ENCODE data around the gene RALGPS1. TPM values are rescaled to one million over a fixed set of nuclear protein-coding genes. Genes with fewer than 3 reads are reported as not detected.

Gene RALGPS1
- total and polyA plus RNA-seq, 7 donors: 6.6 to 18.6 (median 11.4) TPM

DNA sequence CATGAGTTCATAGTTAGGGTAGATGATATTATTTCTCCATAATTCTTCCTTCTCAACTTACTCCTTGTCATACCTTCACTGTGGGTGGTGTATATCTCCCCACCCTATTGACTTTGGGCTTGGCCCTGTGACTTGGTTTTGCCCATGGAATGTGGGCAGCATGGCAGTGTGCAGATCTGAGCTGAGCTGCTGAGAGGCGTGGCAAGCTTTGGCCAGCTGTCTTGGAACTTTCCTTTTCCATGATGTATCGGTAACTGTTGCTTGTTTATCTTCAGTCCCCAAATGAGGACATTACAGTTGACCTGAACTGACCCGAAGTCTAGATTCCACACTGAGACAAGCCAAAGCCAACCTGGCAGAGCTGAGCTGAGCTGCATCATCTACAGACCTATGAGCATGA is 70.4 kb downstream of the RALGPS1 start:
- TF ChIP-seq, protein P1, sequence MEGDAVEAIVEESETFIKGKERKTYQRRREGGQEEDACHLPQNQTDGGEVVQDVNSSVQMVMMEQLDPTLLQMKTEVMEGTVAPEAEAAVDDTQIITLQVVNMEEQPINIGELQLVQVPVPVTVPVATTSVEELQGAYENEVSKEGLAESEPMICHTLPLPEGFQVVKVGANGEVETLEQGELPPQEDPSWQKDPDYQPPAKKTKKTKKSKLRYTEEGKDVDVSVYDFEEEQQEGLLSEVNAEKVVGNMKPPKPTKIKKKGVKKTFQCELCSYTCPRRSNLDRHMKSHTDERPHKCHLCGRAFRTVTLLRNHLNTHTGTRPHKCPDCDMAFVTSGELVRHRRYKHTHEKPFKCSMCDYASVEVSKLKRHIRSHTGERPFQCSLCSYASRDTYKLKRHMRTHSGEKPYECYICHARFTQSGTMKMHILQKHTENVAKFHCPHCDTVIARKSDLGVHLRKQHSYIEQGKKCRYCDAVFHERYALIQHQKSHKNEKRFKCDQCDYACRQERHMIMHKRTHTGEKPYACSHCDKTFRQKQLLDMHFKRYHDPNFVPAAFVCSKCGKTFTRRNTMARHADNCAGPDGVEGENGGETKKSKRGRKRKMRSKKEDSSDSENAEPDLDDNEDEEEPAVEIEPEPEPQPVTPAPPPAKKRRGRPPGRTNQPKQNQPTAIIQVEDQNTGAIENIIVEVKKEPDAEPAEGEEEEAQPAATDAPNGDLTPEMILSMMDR (IDR thresholded peaks at IDR 0.05): no peak
- TF ChIP-seq EP300 (IDR thresholded peaks at IDR 0.05): no peak
- TF ChIP-seq POLR2AphosphoS5 (IDR thresholded peaks at IDR 0.05): peak in 3 of 4 donors; percentile 33 to 47 (median 39)
- no peak for TF ChIP-seq POLR2A (IDR thresholded peaks at IDR 0.05)
- intact Hi-C loops (cut with DNase I): no loop called here
- WGBS, 2 donors: 54 to 72% methylated on average over 3 of the region's 3 CpGs
- Histone ChIP-seq H3K27ac (peak overlapping the region in 2 of 4 donors; percentile 10 to 19), H3K4me1 (peaks cover 0 to 27% (median 8%) of the 10 kb centered on the region in 4 donors), H3K4me3 (no peak overlapping the region), H3K27me3 (no peaks in the 10 kb centered on the region), H3K9me3 (no peaks in the 10 kb centered on the region), H3K36me3 (no peaks in the 10 kb centered on the region)
- DNase-seq: no peak

- no peak for TF ChIP-seq POLR2A (IDR thresholded peaks at IDR 0.05)
- TF ChIP-seq, protein P1 (IDR thresholded peaks at IDR 0.05): no peak
- peak in 1 of 4 donors; percentile 12 for TF ChIP-seq POLR2AphosphoS5 (IDR thresholded peaks at IDR 0.05)
- no peak for TF ChIP-seq EP300 (IDR thresholded peaks at IDR 0.05)
- H3K27me3 ChIP-seq: no peaks in the 10 kb centered on the region
- no peaks in the 10 kb centered on the region for H3K36me3 ChIP-seq
- no peaks in the 10 kb centered on the region for H3K9me3 ChIP-seq
- H3K27ac ChIP-seq: peak overlapping the region in 1 of 4 donors; percentile 10
- intact Hi-C loops (cut with DNase I): no loop called here
- H3K4me1 ChIP-seq: peaks cover 0 to 37% (median 11%) of the 10 kb centered on the region in 4 donors
- H3K4me3 ChIP-seq: no peak overlapping the region
- DNase-seq: no peak
- WGBS, 2 donors: 19 to 23% methylated on average over 7 of the region's 7 CpGs
Observed at GRCh38 chr9:126985870-126986498, 71.4 kb downstream of the RALGPS1 start.

- H3K36me3 ChIP-seq: no peaks in the 10 kb centered on the region
- H3K27ac ChIP-seq: no peak overlapping the region
- H3K4me3 ChIP-seq: no peak overlapping the region
- WGBS, 2 donors: 83 to 91% methylated on average over 2 of the region's 2 CpGs
- no peak for DNase-seq
- intact Hi-C loops (cut with DNase I): no loop called here
- H3K27me3 ChIP-seq: no peaks in the 10 kb centered on the region
- TF ChIP-seq POLR2A (IDR thresholded peaks at IDR 0.05) (no peak), POLR2AphosphoS5 (IDR thresholded peaks at IDR 0.05) (no peak), EP300 (IDR thresholded peaks at IDR 0.05) (no peak)
- TF ChIP-seq, protein P1 (IDR thresholded peaks at IDR 0.05): no peak
- no peaks in the 10 kb centered on the region for H3K9me3 ChIP-seq
- H3K4me1 ChIP-seq: peaks cover 0 to 39% (median 11%) of the 10 kb centered on the region in 4 donors
Observed at GRCh38 chr9:126986506-126986951, 71.9 kb downstream of the RALGPS1 start.

- TF ChIP-seq POLR2AphosphoS5 (IDR thresholded peaks at IDR 0.05) (no peak), POLR2A (IDR thresholded peaks at IDR 0.05) (no peak), EP300 (IDR thresholded peaks at IDR 0.05) (no peak)
- TF ChIP-seq, protein P1 (IDR thresholded peaks at IDR 0.05): no peak
- Histone ChIP-seq H3K9me3 (peaks cover 0 to 6% (median 1%) of the 10 kb centered on the region in 4 donors), H3K4me1 (peaks cover 0 to 39% (median 11%) of the 10 kb centered on the region in 4 donors), H3K36me3 (no peaks in the 10 kb centered on the region), H3K4me3 (no peak overlapping the region), H3K27me3 (no peaks in the 10 kb centered on the region), H3K27ac (peak overlapping the region in 1 of 4 donors; percentile 69)
- WGBS, 2 donors: 97 to 99% methylated on average over 2 of the region's 2 CpGs
- no peak for DNase-seq
- intact Hi-C loops (cut with DNase I): no loop called here
Observed at GRCh38 chr9:126988857-126989256, 74.3 kb downstream of the RALGPS1 start.

Measured in sigmoid colon (tissue), 7 donors.